NT2/D1 (cell line): ENCODE measurements around the gene ROBO2.

Experiments used
- SUZ12 ChIP-seq: IDR thresholded peaks from 2 replicates; pipeline ENCODE4 v1.6.1; 2011; ENCODE audit not compliant: insufficient read length, insufficient read depth; ENCODE audit errors: extremely low read depth
- YY1 ChIP-seq: IDR thresholded peaks from 2 replicates; pipeline ENCODE4 v1.6.1; 2011; ENCODE audit not compliant: insufficient read length, insufficient read depth
- ZNF274 ChIP-seq: IDR thresholded peaks from 2 replicates; pipeline ENCODE4 v1.6.1; 2011; ENCODE audit warnings: mild to moderate bottlenecking, low read depth, low read length

DNA sequence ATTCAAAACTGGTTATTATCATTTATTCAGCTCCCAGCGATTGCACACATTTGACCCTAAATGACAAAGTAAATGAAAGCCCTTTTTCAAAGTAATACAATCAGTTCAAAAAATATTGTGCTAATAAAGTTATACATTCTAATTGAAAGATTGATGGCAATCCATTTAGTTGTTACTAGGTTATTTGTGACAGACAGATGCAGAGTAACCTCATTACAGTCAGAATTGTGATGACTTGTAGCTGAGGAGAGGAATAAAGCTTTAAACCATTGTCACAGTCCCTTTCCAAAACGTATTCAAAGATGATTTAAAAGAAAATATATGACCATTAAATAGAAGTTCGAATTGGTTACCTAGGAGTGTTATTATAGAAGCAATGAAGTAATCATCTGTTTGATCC lies 86.1 kb downstream of the ROBO2 start:
- TF ChIP-seq YY1, result no peak
- TF ChIP-seq ZNF274, result no peak
- no peak for TF ChIP-seq SUZ12
